ENCODE results near the gene CPAMD8. TPM values are rescaled to one million over a fixed set of nuclear protein-coding genes. Genes with fewer than 3 reads are reported as not detected.

CPAMD8 gene
- total and polyA plus RNA-seq, 9 donors: 2.4 to 13.0 (median 7.9) TPM

- intact Hi-C loops (cut with DNase I): no loop called here
- no peaks in the 10 kb centered on the region for H3K36me3 ChIP-seq
- no peak overlapping the region for H3K4me3 ChIP-seq
- peaks cover 0 to 8% of the 10 kb centered on the region in 2 donors for H3K9me3 ChIP-seq
- no peaks in the 10 kb centered on the region for H3K27me3 ChIP-seq
- no peak for DNase-seq
- TF ChIP-seq EP300 (IDR thresholded peaks at IDR 0.05) (no peak), POLR2A (IDR thresholded peaks at IDR 0.05) (no peak)
- TF ChIP-seq, protein P1, sequence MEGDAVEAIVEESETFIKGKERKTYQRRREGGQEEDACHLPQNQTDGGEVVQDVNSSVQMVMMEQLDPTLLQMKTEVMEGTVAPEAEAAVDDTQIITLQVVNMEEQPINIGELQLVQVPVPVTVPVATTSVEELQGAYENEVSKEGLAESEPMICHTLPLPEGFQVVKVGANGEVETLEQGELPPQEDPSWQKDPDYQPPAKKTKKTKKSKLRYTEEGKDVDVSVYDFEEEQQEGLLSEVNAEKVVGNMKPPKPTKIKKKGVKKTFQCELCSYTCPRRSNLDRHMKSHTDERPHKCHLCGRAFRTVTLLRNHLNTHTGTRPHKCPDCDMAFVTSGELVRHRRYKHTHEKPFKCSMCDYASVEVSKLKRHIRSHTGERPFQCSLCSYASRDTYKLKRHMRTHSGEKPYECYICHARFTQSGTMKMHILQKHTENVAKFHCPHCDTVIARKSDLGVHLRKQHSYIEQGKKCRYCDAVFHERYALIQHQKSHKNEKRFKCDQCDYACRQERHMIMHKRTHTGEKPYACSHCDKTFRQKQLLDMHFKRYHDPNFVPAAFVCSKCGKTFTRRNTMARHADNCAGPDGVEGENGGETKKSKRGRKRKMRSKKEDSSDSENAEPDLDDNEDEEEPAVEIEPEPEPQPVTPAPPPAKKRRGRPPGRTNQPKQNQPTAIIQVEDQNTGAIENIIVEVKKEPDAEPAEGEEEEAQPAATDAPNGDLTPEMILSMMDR (IDR thresholded peaks at IDR 0.05): no peak
- WGBS, 3 donors: 93 to 96% (median 95%) methylated on average over 3 of the region's 3 CpGs
- no peak overlapping the region for H3K27ac ChIP-seq
- no peaks in the 10 kb centered on the region for H3K4me1 ChIP-seq (ENCODE audit: insufficient read depth)
Measured at GRCh38 chr19:17060802-17061201, 34.2 kb upstream of the CPAMD8 start.

DNA sequence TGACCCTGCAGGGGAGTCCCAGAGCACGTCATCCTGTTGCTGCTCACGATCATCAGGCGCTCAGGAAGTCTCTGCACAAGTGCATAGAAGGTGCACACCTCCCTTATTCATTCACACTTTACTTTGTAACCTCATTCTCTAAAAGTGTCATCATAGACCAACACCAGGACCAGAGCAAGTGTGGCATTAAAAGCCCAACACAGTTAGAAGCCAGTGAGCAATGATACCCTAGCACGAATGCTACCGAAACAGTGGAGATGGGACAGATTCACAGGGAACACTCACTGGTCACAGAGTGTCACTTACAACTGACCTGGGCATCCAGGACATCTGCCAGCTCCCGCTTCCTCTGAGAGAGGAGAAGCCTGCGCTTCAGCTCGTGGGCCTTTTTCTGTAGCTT is 31.6 kb upstream of the CPAMD8 start:
- Histone ChIP-seq H3K27ac (no peak overlapping the region), H3K9me3 (peaks cover 0 to 8% of the 10 kb centered on the region in 2 donors), H3K4me3 (no peak overlapping the region), H3K27me3 (no peaks in the 10 kb centered on the region), H3K4me1 (ENCODE audit: insufficient read depth) (no peaks in the 10 kb centered on the region), H3K36me3 (no peaks in the 10 kb centered on the region)
- no peak for DNase-seq
- intact Hi-C loops (cut with DNase I): loop anchor here in 2 of 4 donors (10.0 kb wide), 1 partner anchor 283 kb away; no protein-coding TSS in a partner anchor
- TF ChIP-seq POLR2A (IDR thresholded peaks at IDR 0.05) (no peak), EP300 (IDR thresholded peaks at IDR 0.05) (no peak)
- TF ChIP-seq, protein P1 (IDR thresholded peaks at IDR 0.05): no peak
- WGBS, 3 donors: 96 to 98% (median 98%) methylated on average over 8 of the region's 8 CpGs

GRCh38 chr19:17055636-17056035 is 29.0 kb upstream of the CPAMD8 start:
- H3K27ac ChIP-seq: no peak overlapping the region
- H3K4me3 ChIP-seq: no peak overlapping the region
- no peaks in the 10 kb centered on the region for H3K36me3 ChIP-seq
- WGBS, 3 donors: 95 to 97% (median 97%) methylated on average over 14 to 15 of the region's 15 CpGs
- H3K4me1 ChIP-seq (ENCODE audit: insufficient read depth): no peaks in the 10 kb centered on the region
- DNase-seq: no peak
- no peak for TF ChIP-seq POLR2A (IDR thresholded peaks at IDR 0.05)
- TF ChIP-seq, protein P1 (IDR thresholded peaks at IDR 0.05): no peak
- no peak for TF ChIP-seq EP300 (IDR thresholded peaks at IDR 0.05)
- peaks cover 0 to 8% of the 10 kb centered on the region in 2 donors for H3K9me3 ChIP-seq
- intact Hi-C loops (cut with DNase I): loop anchor here in 2 of 4 donors (10.0 kb wide), 1 partner anchor 281 kb away; no protein-coding TSS in a partner anchor
- no peaks in the 10 kb centered on the region for H3K27me3 ChIP-seq

- intact Hi-C loops (cut with DNase I): loop anchor here in 3 of 4 donors (5.0 to 10.0 kb wide), 2 partner anchors 280 to 282 kb away; no protein-coding TSS in a partner anchor
- no peaks in the 10 kb centered on the region for H3K36me3 ChIP-seq
- no peak overlapping the region for H3K4me3 ChIP-seq
- DNase-seq: no peak
- TF ChIP-seq POLR2A (IDR thresholded peaks at IDR 0.05) (no peak), EP300 (IDR thresholded peaks at IDR 0.05) (no peak)
- TF ChIP-seq, protein P1 (IDR thresholded peaks at IDR 0.05): no peak
- no peaks in the 10 kb centered on the region for H3K27me3 ChIP-seq
- H3K27ac ChIP-seq: no peak overlapping the region
- no peaks in the 10 kb centered on the region for H3K4me1 ChIP-seq (ENCODE audit: insufficient read depth)
- H3K9me3 ChIP-seq: peaks cover 0 to 8% of the 10 kb centered on the region in 2 donors
- WGBS, 3 donors: 91 to 95% (median 94%) methylated on average over 5 of the region's 5 CpGs
Measured at GRCh38 chr19:17054746-17055145, 28.1 kb upstream of the CPAMD8 start.

Measured in ovary (tissue), 9 donors.